DMS 273 (cell line): ENCODE data around the gene CHAC1.

Source experiments
- DNase-seq: peaks from one replicate; lab custom pipeline; 2025; ENCODE audit not compliant: unreplicated experiment; lab: John Stamatoyannopoulos, UW

The CHAC1 gene

DNA sequence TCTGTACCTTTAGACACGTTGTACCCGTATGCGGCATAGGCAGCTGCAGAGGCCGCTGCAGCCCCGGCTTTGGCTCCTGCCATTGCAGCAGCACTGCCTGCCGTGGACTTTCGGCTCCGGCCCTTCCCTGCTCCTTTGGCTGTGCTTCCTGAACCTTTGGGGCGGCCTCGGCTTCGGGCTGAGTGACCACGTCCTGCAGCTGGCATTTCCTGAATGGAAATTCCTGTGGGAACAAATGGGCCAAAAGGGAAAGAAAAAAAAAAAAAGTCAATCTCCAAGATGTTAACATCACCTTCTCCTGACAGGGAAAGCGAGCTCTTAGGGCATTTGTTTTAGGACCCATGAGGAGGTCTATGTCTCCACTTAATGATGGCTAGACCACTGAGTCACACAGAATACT, 29.6 kb downstream of the CHAC1 start:
- no peak for DNase-seq

- no peak for DNase-seq
These were observed 31.1 kb downstream of the CHAC1 start for GRCh38 chr15:40984406-40984805.

DNA sequence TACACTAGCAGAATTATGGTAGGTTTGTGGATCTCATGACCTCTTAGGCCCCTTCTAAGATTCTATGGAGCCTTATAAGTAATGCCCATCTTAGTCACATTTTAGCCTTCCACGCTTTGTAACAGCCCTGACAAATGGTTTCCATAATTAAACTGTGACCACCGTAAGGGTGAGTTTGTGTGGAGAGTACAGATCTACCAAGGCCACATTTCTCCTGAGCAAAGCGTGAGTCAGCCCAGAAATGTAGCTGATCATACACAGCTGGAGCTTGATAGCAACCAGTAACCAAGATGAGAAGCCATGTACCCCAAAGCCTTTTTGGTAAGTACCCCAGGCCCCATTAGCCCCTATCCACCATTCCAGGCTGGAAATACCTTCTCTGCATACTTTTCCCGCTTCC, 31.7 kb downstream of the CHAC1 start:
- no peak for DNase-seq

GRCh38 chr15:40985541-40986330, 32.5 kb downstream of the CHAC1 start:
- DNase-seq, result no peak

- DNase-seq, result peak; percentile 1
These were observed 33.5 kb downstream of the CHAC1 start for GRCh38 chr15:40986820-40987219.

DNA sequence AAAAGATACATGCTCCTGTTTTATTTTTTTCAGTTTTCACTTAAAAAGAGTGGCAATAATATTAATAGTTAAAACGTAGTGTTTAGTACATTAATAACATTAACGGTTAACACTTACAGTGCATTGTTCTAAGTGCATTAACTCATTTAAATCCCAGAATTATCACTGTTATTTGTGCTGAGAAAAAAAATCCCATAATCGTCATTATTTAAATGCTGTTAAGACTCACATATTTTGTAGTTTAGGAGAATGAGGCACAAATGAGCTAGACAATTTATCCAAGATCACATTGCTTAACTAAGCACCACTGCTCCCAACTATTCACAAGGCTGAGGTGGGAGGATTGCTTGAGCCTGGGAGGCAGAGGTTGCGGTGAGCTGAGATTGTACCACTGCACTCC, 34.9 kb downstream of the CHAC1 start:
- DNase-seq, result no peak

DNA sequence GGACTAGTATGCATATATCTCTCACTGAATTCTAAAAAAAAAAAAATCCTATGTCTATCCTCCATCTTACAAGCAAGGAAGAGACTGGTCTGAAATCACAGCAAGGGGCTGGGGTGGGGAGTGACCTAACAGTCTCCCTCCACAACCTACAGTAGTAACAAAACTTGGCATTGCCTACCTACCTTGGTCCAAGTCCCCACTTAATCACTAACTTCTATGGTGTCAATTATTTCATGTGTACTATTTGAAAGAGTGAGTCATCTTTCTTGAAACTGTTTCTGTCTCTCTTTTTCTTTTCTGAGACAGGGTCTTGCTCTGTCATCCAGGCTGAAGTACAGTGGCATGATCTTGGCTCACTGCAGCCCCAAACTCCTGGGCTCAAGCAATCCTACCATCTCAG, 36.8 kb downstream of the CHAC1 start:
- DNase-seq, result no peak

GRCh38 chr15:40990789-40991188, 37.5 kb downstream of the CHAC1 start:
- no peak for DNase-seq

DNA sequence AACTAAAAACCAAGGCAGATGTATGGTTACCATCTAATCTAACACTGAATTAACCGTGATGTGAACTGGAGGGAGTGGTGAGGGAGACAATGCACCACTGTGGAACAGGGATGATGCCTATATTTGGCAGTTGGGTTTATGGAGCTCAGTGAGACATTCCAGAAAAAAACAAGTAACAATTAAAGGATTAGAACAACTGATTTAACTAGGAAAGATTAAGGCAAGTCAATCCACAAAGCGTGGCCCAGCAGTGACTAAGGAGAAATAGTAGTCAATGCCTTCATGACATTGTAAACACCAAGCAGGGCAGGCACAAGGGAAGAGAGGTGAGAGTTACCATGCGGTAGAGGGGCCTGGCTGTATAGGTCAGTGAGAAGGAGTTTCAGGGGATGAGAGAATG, 38.1 kb downstream of the CHAC1 start:
- DNase-seq, result no peak

DNA sequence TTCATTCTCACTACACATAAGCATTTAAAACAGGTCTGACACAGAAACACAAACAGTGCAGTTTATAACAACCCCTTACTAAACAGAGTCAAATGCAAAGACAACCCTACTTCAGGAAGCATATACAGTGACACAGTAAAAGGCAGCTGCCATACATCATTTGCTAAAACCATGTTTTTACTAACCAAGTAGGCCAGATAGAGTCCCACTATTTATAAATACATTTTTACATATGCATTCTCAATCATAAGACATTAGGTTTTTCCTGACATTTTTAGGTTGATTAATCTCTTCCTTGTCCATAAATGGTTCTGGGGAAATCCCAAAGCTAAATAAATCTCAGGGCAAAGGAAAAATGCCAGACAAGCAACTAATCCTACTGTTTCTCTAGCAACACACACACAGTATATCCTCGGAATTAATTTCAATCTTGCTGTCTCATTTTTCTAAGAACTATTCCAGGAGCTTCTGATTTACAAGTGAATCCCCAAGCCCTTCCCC, 39.0 kb downstream of the CHAC1 start:
- no peak for DNase-seq

GRCh38 chr15:40992825-40993224, 39.6 kb downstream of the CHAC1 start:
- DNase-seq, result no peak

DNA sequence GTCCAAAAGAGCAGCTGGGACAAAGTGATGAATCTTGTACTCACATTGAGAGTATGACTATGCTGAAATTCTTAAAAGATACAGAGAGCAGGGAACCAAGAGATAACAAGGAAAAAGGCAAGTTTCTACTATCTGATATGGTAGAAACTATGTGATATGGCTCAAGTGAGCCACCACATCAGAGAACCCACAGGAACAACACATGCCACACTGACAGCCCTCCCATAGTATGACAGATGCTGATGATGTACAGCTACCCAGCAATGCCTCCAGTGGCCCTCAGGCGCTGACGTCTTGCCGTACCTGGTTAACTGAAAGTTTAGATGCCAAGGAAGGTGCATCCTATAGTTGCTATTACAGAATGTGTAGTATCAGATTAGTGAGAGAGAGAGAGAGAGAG, 42.4 kb downstream of the CHAC1 start:
- DNase-seq, result no peak

GRCh38 chr15:40999190-40999589, 45.9 kb downstream of the CHAC1 start:
- no peak for DNase-seq

DNA sequence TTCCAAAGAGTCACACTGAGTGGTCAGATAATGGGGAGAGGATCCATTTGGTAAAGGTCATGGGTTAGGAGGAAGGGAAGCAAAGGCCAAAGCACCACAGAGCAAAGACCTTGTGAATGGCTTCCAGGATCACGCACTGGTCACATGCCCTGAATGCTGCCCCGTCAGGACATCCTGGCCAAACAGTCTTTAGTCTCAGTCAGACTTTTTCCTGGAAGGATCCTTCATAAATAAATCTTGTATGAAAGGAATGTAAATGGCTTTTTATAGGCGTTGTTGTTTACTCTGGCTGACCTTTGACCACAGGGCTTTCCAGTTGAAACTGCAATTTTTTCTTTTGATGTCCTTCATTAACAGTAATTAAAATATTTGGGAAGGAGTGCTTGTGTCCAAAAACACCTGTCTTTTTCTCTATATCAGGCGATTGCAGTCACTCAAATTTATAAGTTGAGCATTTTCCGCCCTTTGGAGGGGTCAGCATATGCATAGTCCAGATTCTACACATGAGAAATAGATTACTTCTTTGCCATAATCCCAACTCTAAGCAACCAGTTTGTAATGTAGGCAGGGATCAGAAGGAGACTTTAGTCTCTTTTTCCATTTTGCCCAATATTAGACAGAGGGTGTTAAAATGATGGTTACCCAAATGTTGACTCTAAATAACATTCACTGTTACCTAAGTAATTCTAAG, 48.4 kb downstream of the CHAC1 start:
- no peak for DNase-seq

GRCh38 chr15:41004490-41004889, 51.2 kb downstream of the CHAC1 start:
- no peak for DNase-seq
